LoVo (cell line): ENCODE results near the gene CCL1.

Experiments used
- DNase-seq: peaks from one replicate; pipeline ENCODE4 v3.0.0-alpha.2; 2016; ENCODE audit warnings: low spot score

CCL1 gene

GRCh38 chr17:34382621-34383124 is 19.6 kb upstream of the CCL1 start:
- no peak for DNase-seq

GRCh38 chr17:34379868-34380267 is 16.8 kb upstream of the CCL1 start:
- no peak for DNase-seq

GRCh38 chr17:34378664-34379101 is 15.7 kb upstream of the CCL1 start:
- DNase-seq: no peak

- no peak for DNase-seq
Observed at GRCh38 chr17:34377078-34377823, 14.2 kb upstream of the CCL1 start.

GRCh38 chr17:34375426-34375997 is 12.5 kb upstream of the CCL1 start:
- no peak for DNase-seq

- no peak for DNase-seq
Observed at GRCh38 chr17:34374457-34374856, 11.4 kb upstream of the CCL1 start.

- DNase-seq: peak; percentile 12
Observed at GRCh38 chr17:34371405-34372100, 8.5 kb upstream of the CCL1 start.

GRCh38 chr17:34370997-34371395 is 8.0 kb upstream of the CCL1 start:
- peak; percentile 32 for DNase-seq

GRCh38 chr17:34370376-34370996 is 7.5 kb upstream of the CCL1 start:
- no peak for DNase-seq

GRCh38 chr17:34369571-34369970 is 6.5 kb upstream of the CCL1 start:
- DNase-seq: no peak

- no peak for DNase-seq
Observed at GRCh38 chr17:34368946-34369500, 6.0 kb upstream of the CCL1 start.

- DNase-seq: no peak
Observed at GRCh38 chr17:34368196-34368945, 5.3 kb upstream of the CCL1 start.

- no peak for DNase-seq
Observed at GRCh38 chr17:34367486-34368195, 4.6 kb upstream of the CCL1 start.

GRCh38 chr17:34366529-34367107 is 3.6 kb upstream of the CCL1 start:
- no peak for DNase-seq

GRCh38 chr17:34366010-34366409 is 3.0 kb upstream of the CCL1 start:
- no peak for DNase-seq

- DNase-seq: no peak
Observed at GRCh38 chr17:34365340-34365739, 2.3 kb upstream of the CCL1 start.

GRCh38 chr17:34364751-34365150 is 1.7 kb upstream of the CCL1 start:
- DNase-seq: no peak

GRCh38 chr17:34361478-34362061 is 1.5 kb downstream of the CCL1 start:
- peak; percentile 77 for DNase-seq

- DNase-seq: no peak
Observed at GRCh38 chr17:34360601-34361270, 2.3 kb downstream of the CCL1 start.

- no peak for DNase-seq
Observed at GRCh38 chr17:34358631-34359030, 4.4 kb downstream of the CCL1 start.
